Endothelial cell of umbilical vein (primary cell): ENCODE measurements around the gene IGF1. TPM values are rescaled to one million over a fixed set of nuclear protein-coding genes. Genes with fewer than 3 reads are reported as not detected.

Experiments
- BruUV-seq: library from RNA; stranded (reverse); fragments of 400-500 nt; replicated peaks from 2 replicates; lab custom pipeline; 2021; lab: Mats Ljungman, UMichigan
- CTCF ChIA-PET: fragments of 300-600, 350-600 bp; sonication (Branson Sonifier 250); formaldehyde crosslinking; loops from one replicate; lab custom pipeline; 2021; ENCODE audit warnings: antibody characterized with exemption, inconsistent platforms; lab: Charles Lee
- POLR2A ChIA-PET: fragments of 300-600, 350-600 bp; sonication (Branson Sonifier 250); formaldehyde crosslinking; loops from one replicate; lab custom pipeline; 2021; ENCODE audit warnings: antibody characterized with exemption, inconsistent platforms; lab: Charles Lee
- DNase-seq: peaks from one replicate; pipeline ENCODE4 v3.0.0-alpha.2; 2011; ENCODE audit warnings: low read depth, low spot score
- FAIRE-seq: peaks from 2 replicates; lab custom pipeline; 2011; peaks lifted over from hg19 to GRCh38; lab: Jason Lieb, UNC
- H2AFZ ChIP-seq: 2 replicates; pipeline ENCODE4 v1.6.0; 2012; ENCODE audit warnings: low read depth, low read length, control low read depth, inconsistent platforms
- H3K27ac ChIP-seq: 2 replicates; pipeline ENCODE4 v1.5.1; 2011; ENCODE audit warnings: low read depth, mild to moderate bottlenecking, control low read depth, low read length, moderate library complexity; ENCODE audit not compliant: insufficient read depth
- H3K27me3 ChIP-seq, 2 experiments: 2 replicates each; pipeline versions ENCODE4 v1.6.0 to v1.6.1; 2011; ENCODE audit warnings: low read length in 2 of 2, mixed read lengths in 1 of 2; ENCODE audit not compliant: control insufficient read depth in 2 of 2, insufficient read depth in 2 of 2
- H3K36me3 ChIP-seq, 2 experiments: 2 replicates in 1 of 2; 3 replicates in 1 of 2; pipeline ENCODE4 v1.5.1; 2011; ENCODE audit warnings: low read length in 2 of 2, mild to moderate bottlenecking in 1 of 2, moderate library complexity in 1 of 2; ENCODE audit not compliant: control insufficient read depth in 2 of 2, insufficient read depth in 2 of 2; ENCODE audit errors: extremely low read depth in 1 of 2
- H3K4me1 ChIP-seq: 3 replicates; pipeline ENCODE4 v1.5.1; 2011; ENCODE audit warnings: mild to moderate bottlenecking, low read length; ENCODE audit not compliant: control insufficient read depth, insufficient read depth; ENCODE audit errors: extremely low read depth
- H3K4me2 ChIP-seq: 2 replicates; pipeline ENCODE4 v1.6.1; 2011; ENCODE audit warnings: low read length, control low read depth, mixed read lengths; ENCODE audit not compliant: insufficient read depth
- H3K4me3 ChIP-seq, 3 experiments: fragments of 200-600 bp in 1 of 3; sonication (generic), shearing (Covaris generic) in 1 of 3; replicated peaks in 1 of 3; 2 replicates each; pipeline ENCODE4 v1.5.1; 2011 to 2016; ENCODE audit warnings: control low read depth in 3 of 3, low read length in 3 of 3, mild to moderate bottlenecking in 2 of 3, inconsistent platforms in 1 of 3, low read depth in 1 of 3, moderate library complexity in 1 of 3; ENCODE audit not compliant: insufficient read depth in 1 of 3
- H3K79me2 ChIP-seq: 2 replicates; pipeline ENCODE4 v1.6.0; 2012; ENCODE audit warnings: low read length, inconsistent platforms; ENCODE audit not compliant: control insufficient read depth, insufficient read depth
- H3K9ac ChIP-seq: replicated peaks from 2 replicates; pipeline ENCODE3; 2011; ENCODE audit warnings: low read length, control low read depth; ENCODE audit not compliant: insufficient read depth; ENCODE audit errors: extremely low read depth
- H3K9me1 ChIP-seq: replicated peaks from 3 replicates; pipeline ENCODE4 v1.6.0; 2011; ENCODE audit warnings: mild to moderate bottlenecking, low read length; ENCODE audit not compliant: control insufficient read depth, insufficient read depth; ENCODE audit errors: extremely low read depth
- H3K9me3 ChIP-seq: replicated peaks from 2 replicates; pipeline ENCODE4 v1.5.1; 2012; ENCODE audit warnings: low read length, inconsistent platforms; ENCODE audit not compliant: control insufficient read depth, insufficient read depth
- H4K20me1 ChIP-seq: replicated peaks from 2 replicates; pipeline ENCODE3; 2011; ENCODE audit warnings: mild to moderate bottlenecking, low read length; ENCODE audit not compliant: control insufficient read depth, insufficient read depth; ENCODE audit errors: extremely low read depth
- CTCF ChIP-seq, 2 donors: IDR thresholded peaks; 1 replicate in 1 of 2; 2 replicates in 1 of 2; pipeline ENCODE4 v1.5.1; 2011; ENCODE audit warnings: low read length in 2 of 2, mild to moderate bottlenecking in 2 of 2, moderate library complexity in 2 of 2, control low read depth in 1 of 2, inconsistent platforms in 1 of 2, low read depth in 1 of 2; ENCODE audit not compliant: insufficient read depth in 1 of 2; ENCODE audit errors: extremely low read depth in 1 of 2
- EZH2 ChIP-seq: IDR thresholded peaks from 2 replicates; pipeline ENCODE4 v1.6.1; 2012; ENCODE audit warnings: borderline replicate concordance, low read depth, mild to moderate bottlenecking, moderate library complexity, low read length, inconsistent platforms; ENCODE audit not compliant: severe bottlenecking
- FOS ChIP-seq: IDR thresholded peaks from 2 replicates; pipeline ENCODE4 v1.6.1; 2011; ENCODE audit warnings: mild to moderate bottlenecking, low read length, moderate library complexity, borderline replicate concordance; ENCODE audit not compliant: insufficient read depth
- GATA2 ChIP-seq: IDR thresholded peaks from 2 replicates; pipeline ENCODE4 v1.7.0; 2011; ENCODE audit warnings: low read depth, mild to moderate bottlenecking, moderate library complexity, mixed read lengths, low read length; ENCODE audit not compliant: insufficient read length, insufficient read depth
- JUN ChIP-seq: IDR thresholded peaks from 2 replicates; pipeline ENCODE4 v1.6.1; 2011; ENCODE audit warnings: borderline replicate concordance, low read depth; ENCODE audit not compliant: insufficient read length, insufficient read depth
- MAX ChIP-seq: IDR thresholded peaks from 2 replicates; pipeline ENCODE4 v1.6.1; 2011; ENCODE audit not compliant: insufficient read depth, insufficient read length
- MYC ChIP-seq: IDR thresholded peaks from one replicate; pipeline ENCODE4 v1.6.1; 2011; ENCODE audit warnings: mild to moderate bottlenecking, low read depth, low read length
- POLR2A ChIP-seq: IDR thresholded peaks from 2 replicates; pipeline ENCODE4 v1.6.1; 2012; ENCODE audit warnings: low read depth, mild to moderate bottlenecking, control low read depth, low read length
- POLR2AphosphoS5 ChIP-seq: IDR thresholded peaks from 2 replicates; pipeline ENCODE4 v1.6.1; 2012; ENCODE audit warnings: low read depth, mild to moderate bottlenecking, control low read depth, low read length, moderate library complexity; ENCODE audit not compliant: insufficient read depth
- dilution Hi-C: fragments of 300-500 bp; cut with MboI; formaldehyde crosslinking; loops from one replicate; pipeline ENCODE4 v1.15.0; 2019; ENCODE audit warnings: low sequenced_read_pairs; ENCODE audit not compliant: extremely low pct_ligation_motif_present
- intact Hi-C: fragments of 100-400 bp; cut with micrococcal nuclease; formaldehyde crosslinking; loops from one replicate; pipeline ENCODE4 v1.10.0; 2022
- polyA plus RNA-seq, 4 experiments: library from polyadenylated mRNA; depleted of rRNA in 3 of 4; stranded (reverse) in 3 of 4; unstranded in 1 of 4; fragments of >200 nt; gene quantifications; 2 replicates each; pipeline versions ENCODE4 v1.2.1 to v1.2.3, GENCODE V29; 2011 to 2012; ENCODE audit warnings: missing spikeins in 1 of 4
- total RNA-seq: library from RNA; stranded (reverse); gene quantifications from 2 replicates; pipeline ENCODE4 v1.2.3, GENCODE V29; 2021

Gene IGF1
- total and polyA plus RNA-seq, 2 donors (not counting 3 experiments of a cell fraction or from before 2014, with no cell fraction given): 0.10 TPM; not detected in 1

DNA sequence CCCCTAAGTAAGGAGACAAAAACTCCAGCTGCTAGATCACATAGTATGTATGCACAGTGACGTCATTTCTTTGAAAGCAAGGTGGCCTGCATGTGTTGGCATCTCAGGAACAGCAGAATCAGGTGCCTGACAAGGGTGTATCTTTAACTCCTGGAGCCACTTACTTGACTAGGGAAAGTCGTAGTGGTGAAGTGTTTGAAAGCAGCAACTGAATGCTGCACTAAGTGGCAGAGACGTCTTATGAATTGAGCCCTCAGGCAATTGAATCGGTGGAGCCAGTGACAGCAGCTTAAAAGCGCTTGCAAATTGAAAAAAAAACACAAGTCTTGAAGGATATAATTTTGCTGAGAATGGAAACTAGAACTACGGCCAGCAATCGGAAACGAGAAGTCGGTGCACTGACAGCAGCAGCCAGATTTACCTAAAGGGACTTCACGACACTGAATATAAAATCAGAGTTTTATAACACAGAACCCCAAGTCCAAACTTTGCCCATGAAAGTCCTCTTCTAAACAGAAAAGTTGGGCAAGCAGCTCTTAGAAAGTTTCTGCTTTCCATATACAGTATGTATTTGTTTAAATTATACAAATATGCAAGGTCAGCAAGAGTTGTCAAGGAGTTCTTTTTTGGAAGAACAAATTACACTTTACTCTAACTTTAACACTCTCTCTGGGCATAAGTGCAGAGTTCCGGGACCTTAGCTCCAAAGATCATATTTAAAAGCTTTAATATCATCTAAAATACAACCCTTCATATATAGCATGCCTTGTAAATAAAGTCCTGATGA, 1.1 kb downstream of the IGF1 start:
- H3K27ac ChIP-seq: no peak overlapping the region
- peaks cover 12% of the 10 kb centered on the region for H3K4me1 ChIP-seq
- H3K9ac ChIP-seq: no peak overlapping the region
- H3K79me2 ChIP-seq: no peaks in the 10 kb centered on the region
- BruUV-seq: no TSS peak
- TF ChIP-seq JUN: no peak
- no peak for TF ChIP-seq MAX
- no peak for TF ChIP-seq POLR2A
- no peak for TF ChIP-seq CTCF (IDR thresholded peaks at IDR 0.05; ENCODE audit: extremely low read depth in 1 of 2, insufficient read depth in 1 of 2, low read depth in 1 of 2, low read length in 2 of 2)
- TF ChIP-seq MYC: no peak
- no peak for TF ChIP-seq GATA2
- no peak for TF ChIP-seq POLR2AphosphoS5
- no peak for TF ChIP-seq FOS
- TF ChIP-seq EZH2: no peak
- no peaks in the 10 kb centered on the region for H3K9me1 ChIP-seq
- DNase-seq: no peak
- no peak overlapping the region for H2AFZ ChIP-seq
- no peaks in the 10 kb centered on the region for H3K9me3 ChIP-seq
- CTCF ChIA-PET: interaction anchor here (1.0 to 1.2 kb wide), 3 partner anchors 310 to 539 kb away, joined by 3 to 6 read pairs (median 3); no protein-coding TSS in a partner anchor
- H3K4me3 ChIP-seq: no peak overlapping the region
- no peaks in the 10 kb centered on the region for H3K27me3 ChIP-seq
- dilution Hi-C loops: no loop called here
- H3K36me3 ChIP-seq: no peaks in the 10 kb centered on the region
- H4K20me1 ChIP-seq: no peaks in the 10 kb centered on the region
- FAIRE-seq: no peak
- POLR2A ChIA-PET: no interaction called here
- intact Hi-C loops: no loop called here
- H3K4me2 ChIP-seq: no peak overlapping the region
